Hepatocyte (in vitro differentiated cells): ENCODE data around the gene CXCL3. TPM values are rescaled to one million over a fixed set of nuclear protein-coding genes. Genes with fewer than 3 reads are reported as not detected.

Experiments
- DNase-seq: peaks from one replicate; pipeline ENCODE4 v3.0.0-alpha.2; 2016; ENCODE audit warnings: low spot score
- H2AFZ ChIP-seq: fragments of 200-600 bp; sonication (generic); 2 replicates; pipeline ENCODE4 v1.6.0; 2016; ENCODE audit warnings: antibody characterized with exemption, mild to moderate bottlenecking
- H3K27ac ChIP-seq: fragments of 200-600 bp; sonication (generic); 2 replicates; pipeline ENCODE4 v1.5.1; 2016; ENCODE audit warnings: mild to moderate bottlenecking
- H3K27me3 ChIP-seq: fragments of 200-600 bp; sonication (generic); 2 replicates; pipeline ENCODE4 v1.6.1; 2016
- H3K36me3 ChIP-seq: fragments of 200-600 bp; sonication (generic); replicated peaks from 2 replicates; pipeline ENCODE4 v1.5.1; 2016; ENCODE audit warnings: low read depth; ENCODE audit not compliant: insufficient read depth
- H3K4me1 ChIP-seq: fragments of 200-600 bp; sonication (generic); 2 replicates; pipeline ENCODE4 v1.5.1; 2016; ENCODE audit warnings: mild to moderate bottlenecking, moderate library complexity; ENCODE audit not compliant: insufficient read depth
- H3K4me2 ChIP-seq: fragments of 200-600 bp; sonication (generic); 2 replicates; pipeline ENCODE4 v1.6.0; 2016
- H3K4me3 ChIP-seq: fragments of 200-600 bp; sonication (generic); 2 replicates; pipeline ENCODE4 v1.5.1; 2016; ENCODE audit warnings: mild to moderate bottlenecking
- H3K79me2 ChIP-seq: fragments of 200-600 bp; sonication (generic); 2 replicates; pipeline ENCODE4 v1.6.0; 2017; ENCODE audit warnings: mild to moderate bottlenecking
- H3K9me2 ChIP-seq: fragments of 200-600 bp; sonication (generic); replicated peaks from 2 replicates; pipeline ENCODE4 v1.6.0; 2017; ENCODE audit warnings: mild to moderate bottlenecking; ENCODE audit not compliant: insufficient read depth
- H3K9me3 ChIP-seq: fragments of 200-600 bp; sonication (generic); 2 replicates; pipeline ENCODE4 v1.5.1; 2016; ENCODE audit warnings: low read depth, mild to moderate bottlenecking
- H4K20me1 ChIP-seq: fragments of 200-600 bp; sonication (generic); 2 replicates; pipeline ENCODE4 v1.6.0; 2016; ENCODE audit warnings: mild to moderate bottlenecking; ENCODE audit not compliant: insufficient read depth, poor library complexity, severe bottlenecking
- CTCF ChIP-seq: fragments of 200-600 bp; sonication (generic); IDR thresholded peaks from 2 replicates; pipeline ENCODE4 v1.5.1; 2016; ENCODE audit warnings: antibody characterized with exemption, mild to moderate bottlenecking; ENCODE audit not compliant: poor library complexity
- EZH2 ChIP-seq: fragments of 200-600 bp; sonication (generic); IDR thresholded peaks from 2 replicates; pipeline ENCODE4 v1.6.1; 2016; ENCODE audit warnings: antibody characterized with exemption, mild to moderate bottlenecking, borderline replicate concordance
- EZH2phosphoT487 ChIP-seq: fragments of 200-600 bp; sonication (generic); IDR thresholded peaks from one replicate; pipeline ENCODE4 v1.6.1; 2018; ENCODE audit warnings: antibody characterized with exemption, mild to moderate bottlenecking, low read depth, moderate library complexity; ENCODE audit not compliant: unreplicated experiment, severe bottlenecking
- WGBS: methylation state at CpG from one replicate; pipeline ENCODE4 v1.1.6; 2016; ENCODE audit warnings: low lambda C conversion rate; ENCODE audit errors: missing lambda C conversion rate; 5-methylcytosine and 5-hydroxymethylcytosine counted together
- polyA plus RNA-seq: library from polyadenylated mRNA; unstranded; fragments of >200 nt; fragmentation: Nextera tagmentation; extraction: Ambion mirVana; gene quantifications from 2 replicates; pipeline ENCODE4 v1.2.1, GENCODE V29; 2016
- total RNA-seq: library from RNA; depleted of rRNA; stranded (reverse); fragments of >200 nt; gene quantifications from 2 replicates; pipeline ENCODE4 v1.2.3, GENCODE V29; 2014

Gene CXCL3
- total and polyA plus RNA-seq, 2 experiments from 2014 or later = 12.9 to 77.1 TPM

DNA sequence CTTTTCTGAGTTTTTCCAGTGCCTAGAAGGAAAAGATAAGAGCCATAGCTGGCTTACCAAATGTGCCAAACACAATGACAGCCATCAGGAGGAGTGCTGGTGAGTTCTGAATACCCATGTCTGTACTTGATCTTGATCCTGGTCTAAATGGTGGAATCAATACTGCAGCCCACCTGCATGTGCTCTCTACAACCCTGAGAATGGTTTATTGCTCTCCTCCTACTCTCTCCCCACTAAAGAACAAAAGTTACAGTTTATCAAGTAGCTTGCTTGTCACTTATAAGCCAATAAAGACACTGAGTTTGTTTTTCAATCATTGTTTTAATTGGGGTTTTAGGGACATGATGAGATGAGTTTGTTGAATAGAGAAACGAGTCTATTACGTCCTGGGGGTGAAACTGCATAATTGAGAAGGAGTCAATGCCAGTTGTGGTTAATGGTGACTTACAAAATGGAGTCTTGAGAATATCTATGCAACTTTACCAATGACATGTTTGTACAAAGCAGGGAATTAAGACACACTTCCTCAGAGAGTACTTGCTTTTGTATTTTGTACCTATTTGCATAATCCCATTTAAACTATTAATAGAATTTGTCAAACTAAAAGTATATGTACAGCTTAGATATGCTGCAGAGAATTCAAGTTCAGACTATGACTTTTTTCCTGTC lies 20.8 kb upstream of the CXCL3 start:
- WGBS = 61% methylated on average over 2 of the region's 2 CpGs
- TF ChIP-seq CTCF = no peak
- no peaks in the 10 kb centered on the region for H4K20me1 ChIP-seq
- H2AFZ ChIP-seq = no peak overlapping the region
- no peak overlapping the region for H3K4me3 ChIP-seq
- DNase-seq = no peak
- H3K27ac ChIP-seq = no peak overlapping the region
- no peak overlapping the region for H3K4me2 ChIP-seq
- no peaks in the 10 kb centered on the region for H3K9me2 ChIP-seq
- peaks cover 6% of the 10 kb centered on the region for H3K4me1 ChIP-seq
- no peaks in the 10 kb centered on the region for H3K36me3 ChIP-seq
- no peaks in the 10 kb centered on the region for H3K79me2 ChIP-seq
- H3K9me3 ChIP-seq = no peaks in the 10 kb centered on the region
- no peaks in the 10 kb centered on the region for H3K27me3 ChIP-seq

DNA sequence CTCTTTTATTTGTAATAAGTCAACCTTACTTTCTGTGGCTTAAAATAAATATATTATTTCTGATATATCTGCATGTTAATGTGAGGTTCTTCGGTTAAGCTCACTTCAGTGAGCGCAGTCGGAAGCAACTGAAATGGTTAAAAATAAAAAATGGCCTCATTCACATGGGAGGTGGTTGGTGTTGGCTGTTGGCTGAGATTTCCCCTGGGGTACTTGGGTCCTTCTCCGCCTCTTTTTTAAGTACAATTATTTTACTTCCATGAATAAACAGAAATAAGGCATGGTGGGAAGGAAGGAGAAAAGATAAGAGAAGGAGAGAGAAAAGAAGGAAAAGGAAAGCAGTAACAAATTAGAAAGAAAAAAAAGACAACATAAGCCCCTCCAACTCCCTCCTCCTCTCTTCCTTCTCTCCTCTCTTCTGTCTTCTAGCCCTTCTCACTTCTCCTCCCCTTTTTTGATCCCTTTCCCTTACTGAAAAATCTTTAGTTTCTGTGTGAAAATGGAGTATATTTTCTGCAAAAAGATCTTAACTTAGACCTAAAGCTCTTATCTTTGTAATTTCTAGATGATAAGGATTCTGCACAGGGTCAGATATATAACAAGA lies 19.7 kb upstream of the CXCL3 start:
- H3K36me3 ChIP-seq = no peaks in the 10 kb centered on the region
- no peaks in the 10 kb centered on the region for H3K9me3 ChIP-seq
- TF ChIP-seq EZH2phosphoT487 (no peak), EZH2 (no peak), CTCF (no peak)
- H3K79me2 ChIP-seq = no peaks in the 10 kb centered on the region
- H3K4me1 ChIP-seq = peaks cover under 1% of the 10 kb centered on the region
- no peak overlapping the region for H3K4me3 ChIP-seq
- H3K27ac ChIP-seq = no peak overlapping the region
- DNase-seq = no peak
- 97% methylated on average over 4 of the region's 4 CpGs for WGBS
- no peaks in the 10 kb centered on the region for H3K9me2 ChIP-seq
- H4K20me1 ChIP-seq = no peaks in the 10 kb centered on the region
- no peak overlapping the region for H2AFZ ChIP-seq
- H3K27me3 ChIP-seq = no peaks in the 10 kb centered on the region
- H3K4me2 ChIP-seq = no peak overlapping the region

GRCh38 chr4:74057588-74057987 lies 19.1 kb upstream of the CXCL3 start:
- Histone ChIP-seq H3K27ac (no peak overlapping the region), H3K27me3 (no peaks in the 10 kb centered on the region), H3K9me2 (no peaks in the 10 kb centered on the region), H3K4me1 (no peaks in the 10 kb centered on the region), H4K20me1 (no peaks in the 10 kb centered on the region), H3K79me2 (no peaks in the 10 kb centered on the region), H3K4me3 (no peak overlapping the region), H2AFZ (no peak overlapping the region), H3K9me3 (no peaks in the 10 kb centered on the region), H3K4me2 (no peak overlapping the region), H3K36me3 (no peaks in the 10 kb centered on the region)
- 38% methylated on average over 1 of the region's 1 CpG for WGBS
- TF ChIP-seq CTCF (no peak), EZH2phosphoT487 (no peak), EZH2 (no peak)
- DNase-seq = no peak
